ENCODE data around the gene DTX4. TPM values are rescaled to one million over a fixed set of nuclear protein-coding genes. Genes with fewer than 3 reads are reported as not detected.

The DTX4 gene
- total RNA-seq, 1 donor from 2014 or later: 43.7 TPM

GRCh38 chr11:59173080-59173963 is 1.4 kb downstream of the DTX4 start:
- peak; percentile 27 for DNase-seq

- no peak for DNase-seq
Observed at GRCh38 chr11:59173964-59174663, 2.2 kb downstream of the DTX4 start.

- no peak for DNase-seq
Observed at GRCh38 chr11:59174664-59175033, 2.7 kb downstream of the DTX4 start.

GRCh38 chr11:59175091-59175501 is 3.2 kb downstream of the DTX4 start:
- no peak for DNase-seq

GRCh38 chr11:59176330-59176729 is 4.4 kb downstream of the DTX4 start:
- no peak for DNase-seq

- DNase-seq: no peak
Observed at GRCh38 chr11:59178402-59178801, 6.5 kb downstream of the DTX4 start.

- no peak for DNase-seq
Observed at GRCh38 chr11:59179121-59179520, 7.2 kb downstream of the DTX4 start.

GRCh38 chr11:59180168-59180776 is 8.3 kb downstream of the DTX4 start:
- DNase-seq: no peak

GRCh38 chr11:59180907-59181306 is 9.0 kb downstream of the DTX4 start:
- DNase-seq: no peak

- DNase-seq: no peak
Observed at GRCh38 chr11:59181746-59182456, 10.0 kb downstream of the DTX4 start.

GRCh38 chr11:59182457-59183151 is 10.7 kb downstream of the DTX4 start:
- DNase-seq: no peak

- no peak for DNase-seq
Observed at GRCh38 chr11:59183771-59184170, 11.8 kb downstream of the DTX4 start.

GRCh38 chr11:59184691-59185339 is 12.9 kb downstream of the DTX4 start:
- DNase-seq: no peak

GRCh38 chr11:59185386-59185945 is 13.5 kb downstream of the DTX4 start:
- no peak for DNase-seq

GRCh38 chr11:59186130-59186594 is 14.2 kb downstream of the DTX4 start:
- no peak for DNase-seq

- no peak for DNase-seq
Observed at GRCh38 chr11:59187035-59187434, 15.1 kb downstream of the DTX4 start.

- DNase-seq: no peak
Observed at GRCh38 chr11:59187587-59187986, 15.7 kb downstream of the DTX4 start.

- no peak for DNase-seq
Observed at GRCh38 chr11:59188954-59189353, 17.0 kb downstream of the DTX4 start.

- no peak for DNase-seq
Observed at GRCh38 chr11:59189986-59190385, 18.1 kb downstream of the DTX4 start.

- DNase-seq: no peak
Observed at GRCh38 chr11:59191095-59191494, 19.2 kb downstream of the DTX4 start.

- no peak for DNase-seq
Observed at GRCh38 chr11:59191890-59192289, 20.0 kb downstream of the DTX4 start.
